Activated effector memory CD4-positive, alpha-beta T cell treated with Interleukin-2 at 50 U/mL for 16 hours (primary cell): ENCODE measurements around the gene SOX1.

ENCODE experiments used
- DNase-seq: peaks from one replicate; pipeline ENCODE4 v3.0.0-alpha.2; 2020

SOX1 gene

DNA sequence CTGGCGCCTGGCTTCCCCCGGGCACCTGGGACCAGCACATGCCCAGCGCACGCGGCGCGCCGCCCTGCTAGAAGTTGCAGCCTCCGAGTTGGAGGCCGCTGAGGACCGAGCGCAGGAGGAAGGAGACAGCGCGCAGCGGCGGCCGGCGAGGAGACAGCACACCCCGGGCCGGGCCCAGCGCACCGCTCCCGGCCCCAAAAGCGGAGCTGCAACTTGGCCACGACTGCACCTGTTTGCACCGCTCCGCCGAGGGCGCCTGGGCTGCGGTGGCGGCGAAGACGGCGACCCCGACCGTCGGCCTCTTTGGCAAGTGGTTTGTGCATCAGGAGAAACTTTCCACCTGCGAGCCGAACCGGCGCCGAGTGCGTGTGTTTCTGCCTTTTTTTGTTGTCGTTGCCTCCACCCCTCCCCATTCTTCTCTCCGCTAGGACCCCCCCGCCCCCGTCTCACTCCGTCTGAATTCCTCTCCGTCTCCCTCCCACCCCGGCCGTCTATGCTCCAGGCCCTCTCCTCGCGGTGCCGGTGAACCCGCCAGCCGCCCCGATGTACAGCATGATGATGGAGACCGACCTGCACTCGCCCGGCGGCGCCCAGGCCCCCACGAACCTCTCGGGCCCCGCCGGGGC is at the start of gene SOX1:
TSS of gene SOX1 (plus strand) at position 34 of the 626 bp plus-strand sequence. CDS start at position 544, 510 bp downstream.
- DNase-seq = no peak

DNA sequence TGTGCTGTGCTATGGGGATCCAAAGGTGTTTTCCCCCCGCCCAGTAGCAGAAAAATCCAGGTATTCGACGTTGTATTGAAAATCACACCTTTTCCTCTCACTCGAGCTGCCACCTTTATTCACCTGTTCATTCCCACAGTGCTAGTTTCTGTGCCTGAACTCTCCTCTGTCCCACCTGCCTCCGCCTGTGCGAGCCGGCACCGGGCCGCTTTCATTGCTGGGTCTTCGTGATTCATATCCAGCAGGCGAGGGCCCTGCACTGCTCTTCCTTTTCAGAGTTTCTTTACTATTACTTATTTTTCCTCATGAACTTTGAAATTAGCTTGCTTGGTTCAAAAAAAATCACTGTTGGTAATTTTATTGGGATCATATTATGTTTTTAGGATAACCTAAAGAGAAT is 42.4 kb upstream of the SOX1 start:
- no peak for DNase-seq

DNA sequence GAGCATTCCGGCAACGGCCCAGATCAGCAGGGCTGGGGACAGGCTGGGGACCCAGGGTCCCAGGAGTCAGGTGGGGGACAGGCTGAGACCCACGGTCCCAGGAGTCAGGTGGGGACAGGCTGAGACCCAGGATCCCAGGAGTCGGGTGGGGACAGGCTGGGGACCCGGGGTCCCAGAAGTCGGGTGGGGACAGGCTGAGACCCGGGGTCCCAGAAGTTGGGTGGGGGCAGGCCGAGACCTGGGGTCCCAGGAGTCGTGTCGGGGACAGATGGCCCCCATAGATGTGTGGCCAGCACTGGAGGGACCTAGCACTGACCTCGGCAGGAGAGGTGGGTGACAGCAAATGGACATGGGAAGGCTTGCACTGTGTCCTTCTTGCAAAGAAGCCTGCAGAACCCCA is 39.7 kb upstream of the SOX1 start:
- DNase-seq = no peak

GRCh38 chr13:112028481-112028880 is 38.5 kb upstream of the SOX1 start:
- DNase-seq = no peak

GRCh38 chr13:112029143-112029542 is 37.8 kb upstream of the SOX1 start:
- DNase-seq = no peak

DNA sequence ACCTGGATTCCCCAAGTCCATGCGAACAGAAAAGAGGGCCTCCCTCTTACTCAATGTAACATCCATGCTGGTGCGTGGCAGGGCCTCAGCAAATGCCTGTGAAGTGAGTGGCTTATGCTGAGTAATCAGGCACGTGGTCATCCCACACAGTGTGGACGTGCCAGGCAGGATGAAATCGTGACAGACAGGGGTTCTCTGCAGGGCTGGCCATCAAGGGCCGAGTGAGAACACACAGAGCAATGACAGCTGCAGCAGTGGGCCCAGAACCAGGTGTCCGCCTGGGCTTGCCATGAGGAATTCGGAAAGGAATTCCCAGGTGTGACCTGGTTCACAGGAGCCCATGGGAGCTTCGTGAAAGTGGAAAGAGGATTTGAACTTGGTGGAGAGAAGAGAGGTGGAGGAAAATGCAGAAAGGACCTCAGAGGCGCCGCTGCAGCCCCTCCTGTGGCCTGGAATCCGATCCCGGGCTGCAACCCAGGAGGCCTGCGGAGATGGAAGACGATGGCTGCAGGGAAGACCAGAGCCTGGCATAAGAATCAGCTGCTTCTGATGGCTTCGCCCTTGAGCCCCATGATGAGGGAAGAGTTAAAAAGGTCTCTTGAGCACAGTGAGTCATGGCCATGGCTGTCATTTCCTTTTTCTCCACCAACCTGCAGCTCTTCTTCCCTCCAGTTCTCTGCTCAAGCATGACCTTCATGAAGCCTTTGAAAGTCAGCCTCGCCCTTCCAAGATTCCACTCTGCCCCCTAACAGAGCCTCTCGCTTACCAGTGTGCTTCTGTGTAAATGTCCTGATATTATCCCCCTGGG is 34.6 kb upstream of the SOX1 start:
- DNase-seq = no peak

DNA sequence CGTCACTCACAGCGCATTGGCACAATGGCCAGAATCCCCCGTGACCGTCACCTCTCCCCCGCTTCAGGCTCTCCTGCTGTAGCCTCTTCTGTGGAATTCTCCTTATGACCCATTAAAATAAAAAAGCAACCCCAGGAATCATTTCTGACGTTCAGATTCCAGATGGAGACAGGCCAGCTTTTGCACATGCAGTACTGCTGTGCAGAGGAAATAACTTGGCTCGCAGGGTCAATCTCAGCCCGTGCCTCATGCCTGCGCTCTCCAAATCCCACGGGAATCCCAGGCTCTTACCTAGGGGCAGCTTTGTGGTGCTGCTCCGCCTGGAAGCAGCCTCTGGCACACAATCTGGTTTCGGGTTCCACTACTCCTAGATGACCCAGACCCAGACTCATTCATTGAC is 32.7 kb upstream of the SOX1 start:
- DNase-seq = no peak

GRCh38 chr13:112034846-112035245 is 32.1 kb upstream of the SOX1 start:
- DNase-seq = no peak

GRCh38 chr13:112042496-112042895 is 24.5 kb upstream of the SOX1 start:
- DNase-seq = no peak

- DNase-seq = no peak
These were observed 14.7 kb upstream of the SOX1 start for GRCh38 chr13:112052213-112052612.

DNA sequence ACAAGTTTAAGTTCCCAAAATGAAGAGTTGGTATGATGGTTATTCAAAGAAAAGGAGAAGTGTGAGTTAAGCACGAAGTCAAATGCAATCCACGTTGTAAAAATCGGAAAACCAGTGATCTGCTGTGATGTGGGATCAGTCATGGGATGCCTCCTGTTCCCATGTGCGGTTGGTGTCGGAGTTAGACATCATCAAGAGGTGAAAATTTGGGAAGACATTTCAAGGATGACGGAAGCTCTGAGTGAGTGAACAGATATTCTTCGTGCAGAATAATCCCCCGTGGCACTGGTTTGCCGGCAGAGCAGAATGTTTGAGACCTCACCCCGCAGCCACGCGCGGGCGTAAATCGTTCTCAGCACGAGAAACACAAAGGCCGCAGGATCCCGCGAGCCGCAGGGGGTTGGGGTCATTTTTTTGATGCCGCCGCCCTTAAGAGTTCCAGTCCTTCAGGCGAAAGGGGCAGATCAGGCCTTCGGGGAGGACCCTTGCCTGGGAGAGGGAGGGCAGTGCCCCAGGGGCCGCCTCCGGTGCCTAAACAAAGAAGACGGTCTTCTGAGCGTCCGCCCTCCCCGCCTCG is 13.7 kb upstream of the SOX1 start:
- DNase-seq = no peak

DNA sequence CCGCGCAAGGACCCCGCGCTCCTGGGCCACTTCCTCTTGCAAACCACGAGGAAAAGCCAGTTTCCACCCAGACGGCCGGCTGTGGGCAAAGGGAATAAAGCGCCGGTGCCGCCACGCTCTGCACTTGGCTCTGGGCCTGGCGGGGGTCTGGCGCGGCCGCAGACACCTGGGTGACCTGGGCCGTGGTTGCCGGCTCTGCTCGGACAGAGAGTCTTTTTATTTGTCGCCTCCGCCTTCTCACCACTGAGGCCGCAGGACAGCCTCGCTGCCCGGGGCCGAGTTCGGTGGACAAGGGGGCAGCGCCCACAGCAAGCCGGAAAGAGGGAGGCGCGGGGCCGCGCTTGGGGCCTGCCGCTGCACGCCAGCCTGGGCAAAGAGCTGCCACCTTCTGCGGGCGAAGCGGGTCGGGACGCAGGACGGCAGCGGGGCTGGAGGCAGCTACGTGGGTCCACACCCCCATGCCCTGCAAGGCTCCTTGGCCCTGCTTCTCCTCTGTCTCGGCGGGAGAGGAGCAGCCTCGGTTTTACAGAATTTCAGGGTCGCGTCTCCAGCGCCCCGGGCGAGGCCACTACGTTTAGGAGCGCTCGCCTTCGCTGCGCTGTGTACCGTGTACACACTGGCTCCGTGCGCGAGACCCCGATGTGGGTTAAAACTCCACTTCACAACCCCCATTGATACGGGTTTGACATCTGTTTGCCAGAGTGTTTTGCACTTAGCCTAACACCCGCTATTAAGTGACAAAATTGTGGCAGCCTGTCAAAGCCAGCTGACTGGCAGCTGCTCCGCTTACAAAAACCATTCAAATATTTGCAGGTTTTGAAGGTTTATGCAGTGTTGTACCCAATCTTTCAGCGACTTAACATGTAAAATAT is 13.0 kb upstream of the SOX1 start:
- no peak for DNase-seq

GRCh38 chr13:112054616-112055015 is 12.3 kb upstream of the SOX1 start:
- no peak for DNase-seq

DNA sequence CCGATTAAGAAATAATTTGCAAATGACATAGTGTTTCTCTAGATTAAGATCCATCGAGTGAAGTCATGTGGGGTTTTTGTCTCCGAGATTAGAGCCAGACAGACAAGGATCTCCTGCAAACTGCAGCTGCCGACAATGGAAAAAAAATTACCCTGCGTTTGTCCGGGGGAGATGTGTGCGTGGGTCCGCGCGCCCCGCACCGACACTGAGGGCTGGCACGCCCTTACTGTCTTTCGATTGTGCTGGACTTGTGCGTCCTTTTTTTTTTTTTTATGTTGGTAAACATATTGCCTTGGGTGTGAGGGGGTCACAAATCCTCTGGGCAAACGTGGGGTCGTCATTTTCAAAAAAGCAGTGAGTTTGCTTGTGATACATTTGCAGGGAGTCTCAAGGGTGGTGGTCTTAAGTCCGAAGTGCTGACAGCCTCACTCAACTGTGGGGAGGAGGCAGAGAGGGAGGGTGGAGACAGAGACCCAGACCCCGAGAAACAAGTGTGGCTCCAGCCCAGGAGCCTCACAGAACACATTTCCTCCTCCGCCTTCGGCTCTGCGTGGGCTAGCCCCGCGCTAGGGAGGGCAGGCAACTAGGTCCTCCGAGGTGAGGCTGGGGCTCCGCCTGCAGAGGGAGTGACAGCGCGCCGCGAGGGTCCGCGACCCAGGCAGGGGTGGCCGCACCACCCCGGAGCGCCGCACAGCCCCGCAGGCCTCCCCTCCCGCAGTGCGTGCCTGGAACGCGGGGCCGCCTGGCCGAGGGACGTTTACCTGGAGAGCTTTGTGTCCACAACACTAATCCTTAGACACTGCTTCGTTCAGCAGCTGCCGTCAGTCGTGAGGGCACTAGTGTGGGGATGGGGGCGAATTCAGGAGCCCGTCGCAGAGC is 11.7 kb upstream of the SOX1 start:
- no peak for DNase-seq

- DNase-seq = no peak
These were observed 11.1 kb upstream of the SOX1 start for GRCh38 chr13:112055915-112056269.

DNA sequence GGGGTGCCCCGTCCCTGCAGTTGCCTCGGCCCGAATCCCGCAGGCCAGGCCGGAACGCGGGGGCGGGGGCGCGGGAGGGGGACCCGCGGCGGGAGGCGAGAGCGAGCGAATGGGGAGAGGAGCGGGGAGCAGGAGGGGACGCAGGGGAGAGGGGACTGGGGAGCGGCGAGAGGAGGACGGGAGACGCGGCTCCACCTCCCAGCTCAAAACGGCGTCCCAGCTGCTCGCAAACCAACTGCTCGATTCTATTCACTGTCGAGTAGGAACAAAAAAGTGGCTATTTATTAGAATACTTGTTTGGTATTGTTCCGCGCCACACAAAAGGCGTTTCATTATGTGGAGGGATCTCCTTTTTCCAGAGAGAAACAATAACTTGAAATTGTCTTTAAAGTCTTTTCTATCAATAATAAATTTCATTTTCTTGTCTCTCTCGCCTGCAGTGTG is 10.6 kb upstream of the SOX1 start:
- DNase-seq = no peak

- no peak for DNase-seq
These were observed 10.1 kb upstream of the SOX1 start for GRCh38 chr13:112056739-112057438.

DNA sequence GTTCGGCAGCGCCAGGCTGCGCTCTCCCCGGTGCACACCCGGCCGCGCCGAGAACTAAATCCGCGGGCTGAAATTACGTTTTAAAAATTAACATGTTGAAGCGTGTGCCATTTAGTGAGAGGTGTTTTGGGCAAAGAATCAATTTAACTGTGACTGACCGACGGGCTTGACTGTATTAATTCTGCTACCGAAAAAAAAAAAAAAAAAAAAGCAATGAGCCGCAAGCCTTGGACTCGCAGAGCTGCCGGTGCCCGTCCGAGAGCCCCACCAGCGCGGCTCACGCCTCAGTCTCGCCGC is 9.6 kb upstream of the SOX1 start:
- DNase-seq = no peak

- DNase-seq = no peak
These were observed 9.0 kb upstream of the SOX1 start for GRCh38 chr13:112057736-112058518.

- DNase-seq = no peak
These were observed 8.5 kb upstream of the SOX1 start for GRCh38 chr13:112058519-112058873.

GRCh38 chr13:112058941-112059340 is 8.0 kb upstream of the SOX1 start:
- DNase-seq = no peak
